ENCODE data around the gene ZNF32. TPM values are rescaled to one million over a fixed set of nuclear protein-coding genes. Genes with fewer than 3 reads are reported as not detected.

ZNF32 gene
- total and polyA plus RNA-seq, 2 of the 4 experiments (the other 2 are of a cell fraction), result 30.1 to 31.2 TPM

- intact Hi-C loops (cut with micrococcal nuclease), result loop anchor here (10.0 kb wide), 2 partner anchors 208 to 488 kb away; no protein-coding TSS in a partner anchor
- dilution Hi-C loops (cut with HindIII; ENCODE audit: low sequenced_read_pairs, unreplicated experiment), result no loop called here
- DNase-seq (no peak), ATAC-seq (ENCODE audit: low read depth) (no peak)
- H3K9me1 ChIP-seq (ENCODE audit: insufficient read depth, low read length), result peaks cover 6% of the 10 kb centered on the region; the same call in 1 of the 2 replicates
- no peaks in the 10 kb centered on the region for H3K79me1 ChIP-seq (ENCODE audit: low read depth in 1 of 2, low read length in 2 of 2)
- no peak overlapping the region for H3K23ac ChIP-seq (ENCODE audit: low read depth, low read length)
- no peaks in the 10 kb centered on the region for H4K20me1 ChIP-seq (ENCODE audit: insufficient read depth, low read length)
- H3K27me3 ChIP-seq (ENCODE audit: control insufficient read depth, insufficient read depth, low read length), result no peaks in the 10 kb centered on the region
- H3K4me3 ChIP-seq (ENCODE audit: insufficient read depth, low read depth, low read length), result no peak overlapping the region
- no peak overlapping the region for H2AK5ac ChIP-seq (ENCODE audit: low read depth, low read length)
- peaks cover 6% of the 10 kb centered on the region; the same call in 1 of the 2 replicates for H3K4me1 ChIP-seq (ENCODE audit: control insufficient read depth, insufficient read depth, low read length)
- H4K5ac ChIP-seq (ENCODE audit: low read depth, low read length), result no peak overlapping the region
- no peak overlapping the region for H2AFZ ChIP-seq (replicated peaks; ENCODE audit: low read length, poor library complexity)
- no peak overlapping the region for H4K91ac ChIP-seq (ENCODE audit: insufficient read depth, low read depth, low read length)
- ChIA-PET POLR2A (ENCODE audit: unreplicated experiment) (no interaction called here), CTCF (no interaction called here)
- H3K27ac ChIP-seq (ENCODE audit: insufficient read depth, low read length), result no peak overlapping the region
- H2BK120ac ChIP-seq (ENCODE audit: low read depth, low read length), result no peak overlapping the region
- peak overlapping the region; percentile 47 for H2BK5ac ChIP-seq (ENCODE audit: low read depth, low read length, poor library complexity, severe bottlenecking)
- H3K9ac ChIP-seq (ENCODE audit: low read depth, low read length), result no peak overlapping the region
- 80% methylated on average over 1 of the region's 11 CpGs; no CpG with 5 or more reads in 1 of the 2 experiments for WGBS, 2 experiments (ENCODE audit: extremely low coverage in 2 of 2, insufficient read length in 1 of 2)
- H3K4ac ChIP-seq (ENCODE audit: low read depth, low read length), result no peak overlapping the region
- no peaks in the 10 kb centered on the region for H3K9me3 ChIP-seq (ENCODE audit: control insufficient read depth, insufficient read depth, low read length)
- no peak for TF ChIP-seq BHLHE40 (IDR thresholded peaks at IDR 0.05; ENCODE audit: low read depth, low read length)
- no peak for TF ChIP-seq SMC3 (IDR thresholded peaks at IDR 0.05; ENCODE audit: low read depth, low read length)
- TF ChIP-seq MAFK (IDR thresholded peaks at IDR 0.05; ENCODE audit: low read depth, low read length), result no peak
- TF ChIP-seq, protein P1, sequence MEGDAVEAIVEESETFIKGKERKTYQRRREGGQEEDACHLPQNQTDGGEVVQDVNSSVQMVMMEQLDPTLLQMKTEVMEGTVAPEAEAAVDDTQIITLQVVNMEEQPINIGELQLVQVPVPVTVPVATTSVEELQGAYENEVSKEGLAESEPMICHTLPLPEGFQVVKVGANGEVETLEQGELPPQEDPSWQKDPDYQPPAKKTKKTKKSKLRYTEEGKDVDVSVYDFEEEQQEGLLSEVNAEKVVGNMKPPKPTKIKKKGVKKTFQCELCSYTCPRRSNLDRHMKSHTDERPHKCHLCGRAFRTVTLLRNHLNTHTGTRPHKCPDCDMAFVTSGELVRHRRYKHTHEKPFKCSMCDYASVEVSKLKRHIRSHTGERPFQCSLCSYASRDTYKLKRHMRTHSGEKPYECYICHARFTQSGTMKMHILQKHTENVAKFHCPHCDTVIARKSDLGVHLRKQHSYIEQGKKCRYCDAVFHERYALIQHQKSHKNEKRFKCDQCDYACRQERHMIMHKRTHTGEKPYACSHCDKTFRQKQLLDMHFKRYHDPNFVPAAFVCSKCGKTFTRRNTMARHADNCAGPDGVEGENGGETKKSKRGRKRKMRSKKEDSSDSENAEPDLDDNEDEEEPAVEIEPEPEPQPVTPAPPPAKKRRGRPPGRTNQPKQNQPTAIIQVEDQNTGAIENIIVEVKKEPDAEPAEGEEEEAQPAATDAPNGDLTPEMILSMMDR (conservative IDR thresholded peaks at IDR 0.05; ENCODE audit: low read depth, low read length), result no peak
- no peak for TF ChIP-seq POLR2A (IDR thresholded peaks at IDR 0.05; ENCODE audit: low read depth, low read length)
- no peak for TF ChIP-seq CEBPB (IDR thresholded peaks at IDR 0.05; ENCODE audit: low read depth, low read length)
- TF ChIP-seq, protein P2, sequence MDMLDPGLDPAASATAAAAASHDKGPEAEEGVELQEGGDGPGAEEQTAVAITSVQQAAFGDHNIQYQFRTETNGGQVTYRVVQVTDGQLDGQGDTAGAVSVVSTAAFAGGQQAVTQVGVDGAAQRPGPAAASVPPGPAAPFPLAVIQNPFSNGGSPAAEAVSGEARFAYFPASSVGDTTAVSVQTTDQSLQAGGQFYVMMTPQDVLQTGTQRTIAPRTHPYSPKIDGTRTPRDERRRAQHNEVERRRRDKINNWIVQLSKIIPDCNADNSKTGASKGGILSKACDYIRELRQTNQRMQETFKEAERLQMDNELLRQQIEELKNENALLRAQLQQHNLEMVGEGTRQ (IDR thresholded peaks at IDR 0.05; ENCODE audit: low read depth, low read length), result no peak
- no peak for TF ChIP-seq NFE2L2 (IDR thresholded peaks at IDR 0.05; ENCODE audit: low read depth, low read length)
- TF ChIP-seq ELK1 (IDR thresholded peaks at IDR 0.05; ENCODE audit: borderline replicate concordance, low read depth, low read length), result no peak
- TF ChIP-seq CHD1 (IDR thresholded peaks at IDR 0.05; ENCODE audit: low read depth, low read length), result no peak
- TF ChIP-seq RCOR1 (IDR thresholded peaks at IDR 0.05; ENCODE audit: insufficient replicate concordance, low read length), result no peak
- no peak for TF ChIP-seq RAD21 (IDR thresholded peaks at IDR 0.05; ENCODE audit: low read length)
- TF ChIP-seq MAZ (IDR thresholded peaks at IDR 0.05; ENCODE audit: borderline replicate concordance, low read depth, low read length), result no peak
- no peak for TF ChIP-seq RFX5 (IDR thresholded peaks at IDR 0.05; ENCODE audit: low read depth, low read length)
- TF ChIP-seq MXI1 (IDR thresholded peaks at IDR 0.05; ENCODE audit: borderline replicate concordance, low read depth, low read length), result no peak
- no peak for TF ChIP-seq FOS (IDR thresholded peaks at IDR 0.05; ENCODE audit: low read depth, low read length)
- no TSS peak for BruUV-seq (replicated peaks)
- in situ Hi-C loops (cut with MboI; ENCODE audit: low sequenced_read_pairs), result no loop called here
- no peak overlapping the region for H2BK20ac ChIP-seq (ENCODE audit: low read depth, low read length)
- H3K36me3 ChIP-seq (ENCODE audit: control insufficient read depth, insufficient read depth, low read length), result no peaks in the 10 kb centered on the region
- no peak overlapping the region for H3K18ac ChIP-seq (ENCODE audit: low read depth, low read length)
- H4K8ac ChIP-seq (ENCODE audit: low read depth in 2 of 2, low read length in 2 of 2), result no peak overlapping the region
- no peak overlapping the region for H2BK15ac ChIP-seq (ENCODE audit: low read depth, low read length)
- peak overlapping the region; percentile 58 for H2AK9ac ChIP-seq (replicated peaks; ENCODE audit: low read depth, low read length, poor library complexity)
- H3K56ac ChIP-seq (ENCODE audit: extremely low read depth, insufficient read depth, low read length), result no peak overlapping the region
- no peak overlapping the region for H3K14ac ChIP-seq (replicated peaks; ENCODE audit: low read depth, low read length)
- no peak overlapping the region for H3K4me2 ChIP-seq (ENCODE audit: low read depth, low read length)
Observed at GRCh38 chr10:43696909-43697483, 48.3 kb upstream of the ZNF32 start.
